HUES6 (cell line): ENCODE measurements around the gene BTN3A1.
"Not testable (repeated sequence)": the region's sequence is repeated elsewhere in the genome, so short reads cannot be mapped to it uniquely, and the experiment has no call there.

Experiments
- H3K27ac ChIP-seq: 2 replicates; pipeline ENCODE4 v1.7.0; 2013; ENCODE audit warnings: low read depth, mild to moderate bottlenecking, low read length, inconsistent platforms
- H3K27me3 ChIP-seq: 2 replicates; pipeline ENCODE4 v1.6.1; 2013; ENCODE audit warnings: low read length; ENCODE audit not compliant: control insufficient read depth, insufficient read depth
- H3K36me3 ChIP-seq: 2 replicates; pipeline ENCODE4 v1.6.1; 2013; ENCODE audit warnings: low read length; ENCODE audit not compliant: control insufficient read depth, insufficient read depth
- H3K4me1 ChIP-seq: 2 replicates; pipeline ENCODE4 v1.6.1; 2013; ENCODE audit warnings: low read length; ENCODE audit not compliant: control insufficient read depth, insufficient read depth
- H3K4me3 ChIP-seq: 2 replicates; pipeline ENCODE4 v1.5.1; 2013; ENCODE audit warnings: low read depth, low read length
- H3K9ac ChIP-seq: one replicate; pipeline ENCODE4 v1.6.1; 2013; ENCODE audit warnings: mild to moderate bottlenecking, low read length
- H3K9me3 ChIP-seq: 2 replicates; pipeline ENCODE4 v1.6.1; 2013; ENCODE audit warnings: low read depth, low read length; ENCODE audit not compliant: control insufficient read depth, insufficient read depth

The BTN3A1 gene

GRCh38 chr6:26362836-26363220 lies 39.2 kb upstream of the BTN3A1 start:
- Histone ChIP-seq H3K27me3 (no peaks in the 10 kb centered on the region), H3K4me3 (no peak overlapping the region), H3K27ac (no peak overlapping the region), H3K9me3 (no peaks in the 10 kb centered on the region), H3K9ac (no peak overlapping the region), H3K4me1 (no peaks in the 10 kb centered on the region), H3K36me3 (no peaks in the 10 kb centered on the region)

- Histone ChIP-seq H3K4me1 (no peaks in the 10 kb centered on the region), H3K27ac (no peak overlapping the region), H3K9me3 (no peaks in the 10 kb centered on the region), H3K27me3 (no peaks in the 10 kb centered on the region), H3K36me3 (no peaks in the 10 kb centered on the region), H3K9ac (no peak overlapping the region), H3K4me3 (no peak overlapping the region)
Observed at GRCh38 chr6:26363882-26364701, 38.0 kb upstream of the BTN3A1 start.

GRCh38 chr6:26365633-26365995 lies 36.5 kb upstream of the BTN3A1 start:
- H3K9ac ChIP-seq, result no peak overlapping the region
- H3K27me3 ChIP-seq, result no peaks in the 10 kb centered on the region
- no peaks in the 10 kb centered on the region for H3K9me3 ChIP-seq
- peak overlapping the region; percentile 91 for H3K4me3 ChIP-seq
- H3K36me3 ChIP-seq, result no peaks in the 10 kb centered on the region
- H3K4me1 ChIP-seq, result no peaks in the 10 kb centered on the region
- no peak overlapping the region for H3K27ac ChIP-seq

GRCh38 chr6:26366504-26366903 lies 35.6 kb upstream of the BTN3A1 start:
- no peak overlapping the region for H3K9ac ChIP-seq
- H3K27me3 ChIP-seq, result no peaks in the 10 kb centered on the region
- no peak overlapping the region for H3K4me3 ChIP-seq
- H3K27ac ChIP-seq, result no peak overlapping the region
- no peaks in the 10 kb centered on the region for H3K4me1 ChIP-seq
- no peaks in the 10 kb centered on the region for H3K9me3 ChIP-seq
- no peaks in the 10 kb centered on the region for H3K36me3 ChIP-seq

- Histone ChIP-seq H3K4me1 (no peaks in the 10 kb centered on the region), H3K9ac (no peak overlapping the region), H3K27ac (no peak overlapping the region)
Observed at GRCh38 chr6:26367114-26367513, 35.0 kb upstream of the BTN3A1 start.

GRCh38 chr6:26371813-26372212 lies 30.3 kb upstream of the BTN3A1 start:
- not testable (repeated sequence) for H3K9me3 ChIP-seq, H3K27ac ChIP-seq, H3K4me3 ChIP-seq, H3K27me3 ChIP-seq, H3K4me1 ChIP-seq, H3K36me3 ChIP-seq, H3K9ac ChIP-seq

More at GRCh38 chr6:26367114-26367513, 35.0 kb upstream of the BTN3A1 start:
- H3K36me3 ChIP-seq, result no peaks in the 10 kb centered on the region
- no peaks in the 10 kb centered on the region for H3K27me3 ChIP-seq
- no peaks in the 10 kb centered on the region for H3K9me3 ChIP-seq
- no peak overlapping the region for H3K4me3 ChIP-seq

- Histone ChIP-seq H3K9ac (no peak overlapping the region), H3K36me3 (no peaks in the 10 kb centered on the region), H3K27ac (no peak overlapping the region), H3K9me3 (no peaks in the 10 kb centered on the region), H3K4me1 (no peaks in the 10 kb centered on the region; the same call in 1 of the 2 replicates), H3K4me3 (no peak overlapping the region), H3K27me3 (no peaks in the 10 kb centered on the region; the same call in 1 of the 2 replicates)
Observed at GRCh38 chr6:26372308-26373144, 29.5 kb upstream of the BTN3A1 start.

GRCh38 chr6:26375270-26375669 lies 26.8 kb upstream of the BTN3A1 start:
- H3K27me3 ChIP-seq, result no peaks in the 10 kb centered on the region; the same call in 1 of the 2 replicates
- H3K4me1 ChIP-seq, result no peaks in the 10 kb centered on the region; the same call in 1 of the 2 replicates
- no peaks in the 10 kb centered on the region for H3K36me3 ChIP-seq
- no peak overlapping the region for H3K4me3 ChIP-seq
- no peak overlapping the region for H3K9ac ChIP-seq
- H3K27ac ChIP-seq, result no peak overlapping the region
- no peaks in the 10 kb centered on the region for H3K9me3 ChIP-seq

- Histone ChIP-seq H3K27me3 (no peaks in the 10 kb centered on the region; the same call in 1 of the 2 replicates), H3K4me3 (no peak overlapping the region), H3K9ac (no peak overlapping the region), H3K27ac (no peak overlapping the region), H3K36me3 (no peaks in the 10 kb centered on the region), H3K4me1 (no peaks in the 10 kb centered on the region; the same call in none of the 2 replicates), H3K9me3 (no peaks in the 10 kb centered on the region)
Observed at GRCh38 chr6:26377719-26378118, 24.4 kb upstream of the BTN3A1 start.

GRCh38 chr6:26378143-26378542 lies 23.9 kb upstream of the BTN3A1 start:
- H3K9me3 ChIP-seq, H3K36me3 ChIP-seq, H3K4me3 ChIP-seq, H3K4me1 ChIP-seq, H3K27me3 ChIP-seq, H3K9ac ChIP-seq, H3K27ac ChIP-seq: not testable (repeated sequence)

- Histone ChIP-seq H3K36me3 (no peaks in the 10 kb centered on the region), H3K27me3 (no peaks in the 10 kb centered on the region; the same call in 1 of the 2 replicates), H3K9ac (no peak overlapping the region), H3K4me3 (no peak overlapping the region), H3K27ac (no peak overlapping the region), H3K9me3 (no peaks in the 10 kb centered on the region), H3K4me1 (peaks cover 7% of the 10 kb centered on the region)
Observed at GRCh38 chr6:26379292-26379691, 22.8 kb upstream of the BTN3A1 start.
